Heart left ventricle (tissue), 16 donors: ENCODE results near the gene MEF2A. TPM values are rescaled to one million over a fixed set of nuclear protein-coding genes. Genes with fewer than 3 reads are reported as not detected.

Source experiments
- ATAC-seq, 4 donors: fragments of 200-7000 bp; cut with Tn5 transposase; one replicate each; pipeline ENCODE4 v1.9.1; 2020 to 2022; ENCODE audit warnings: moderate library complexity in 4 of 4, mild to moderate bottlenecking in 3 of 4, moderate number of reproducible peaks in 1 of 4
- DNase-seq, 5 donors: peaks; one replicate each; pipeline ENCODE4 v3.0.0-alpha.2; 2020
- H3K27ac ChIP-seq, 12 donors: fragments of 200-600 bp; sonication (generic) in 4 of 12; one replicate each; pipeline versions ENCODE4 v1.5.0 to v1.8.0; 2016 to 2022; ENCODE audit warnings: mild to moderate bottlenecking in 2 of 12
- H3K27me3 ChIP-seq, 9 donors: fragments of 200-600 bp; sonication (generic) in 2 of 9; one replicate each; pipeline versions ENCODE4 v1.5.1 to v1.8.0; 2016 to 2022; ENCODE audit warnings: mild to moderate bottlenecking in 3 of 9
- H3K36me3 ChIP-seq, 9 donors: fragments of 200-600 bp; sonication (generic) in 2 of 9; one replicate each; pipeline versions ENCODE4 v1.5.0 to v1.8.0; 2018 to 2022; ENCODE audit warnings: mild to moderate bottlenecking in 2 of 9
- H3K4me1 ChIP-seq, 12 donors: fragments of 200-600 bp; sonication (generic) in 4 of 12; one replicate each; pipeline versions ENCODE4 v1.5.0 to v1.8.0; 2016 to 2022; ENCODE audit warnings: mild to moderate bottlenecking in 3 of 12
- H3K4me3 ChIP-seq, 12 donors: fragments of 200-600 bp; sonication (generic) in 4 of 12; one replicate each; pipeline versions ENCODE4 v1.5.0 to v1.8.0; 2017 to 2022; ENCODE audit warnings: mild to moderate bottlenecking in 9 of 12, moderate library complexity in 4 of 12
- H3K9me3 ChIP-seq, 12 donors: fragments of 200-600 bp; sonication (generic) in 4 of 12; one replicate each; pipeline versions ENCODE4 v1.5.0 to v1.8.0; 2016 to 2022; ENCODE audit warnings: mild to moderate bottlenecking in 1 of 12
- CTCF ChIP-seq, 12 donors: fragments of 200-600 bp; sonication (generic) in 4 of 12; IDR thresholded peaks; one replicate each; pipeline versions ENCODE4 v1.5.0 to v1.8.0; 2018 to 2022; ENCODE audit warnings: antibody characterized with exemption in 12 of 12, mild to moderate bottlenecking in 5 of 12
- POLR2A ChIP-seq, 2 donors: fragments of 450-650 bp; IDR thresholded peaks; one replicate each; pipeline ENCODE4 v1.6.1; 2017; ENCODE audit warnings: antibody characterized with exemption in 2 of 2, mild to moderate bottlenecking in 2 of 2, moderate library complexity in 2 of 2
- WGBS, 4 donors: extraction: QIAGEN DNeasy Blood & Tissue Kit in 2 of 4; methylation state at CpG; one replicate each; pipeline versions ENCODE4 v1.1.5 to v1.1.7; 2013 to 2018; 5-methylcytosine and 5-hydroxymethylcytosine counted together
- intact Hi-C, 10 donors: fragments of 100-400 bp; cut with DNase I; formaldehyde crosslinking; loops; one replicate each; pipeline versions ENCODE4 v1.11.1 to v1.14.2; 2022
- polyA plus RNA-seq, 2 donors: library from polyadenylated mRNA; stranded (reverse); fragments of 200-250 nt; gene quantifications; one replicate each; pipeline ENCODE4 v1.2.3, GENCODE V29; 2013
- total RNA-seq, 9 donors: library from RNA; depleted of rRNA in 2 of 9; stranded (reverse); fragments of >200 nt in 2 of 9; fragmentation: NEBNext Ultra II Directional in 3 of 9; extraction: Animal tissue kit (Norgen Biotek cat#: 25700) in 3 of 9; gene quantifications; one replicate each; pipeline versions ENCODE4 v1.1.0 to v1.2.4, GENCODE V29; 2016 to 2023
- donor health status: ischemic (EF 13 %, LVEDD 7.1; RV severe dilation, severe dysfunction).
- donor health status: healthy with polysubstance abuse.
- donor health status: DM: no; HTN: yes; CAD: no.
- donor health status: DM: no; HTN: no; CAD: no.
- donor health status: ischemic (EF 25% LVEDD 6.9; RV normal size, moderate dysfunction).
- donor health status: ischemic (EF 25% LVEDD 5.7; RV mildly dilated, moderate dysfunction).
- donor health status: healthy.
- donor health status: DM: yes; HTN: yes; CAD: no.
- donor health status: ischemic (EF 35%, LVEDD 5.7; RV mildly dilated, moderate dysfunction).
- donor health status: nonischemic (EF 11% LVEDD 7.7; RV severe dilation, severe dysfunction).
- donor health status: DM: yes; HTN: yes; CAD: no.
- donor health status: PGD.
- donor health status: ischemic (EF 29% LVEDD 5.4; RV normal size, mild dysfunction).
- donor health status: nonischemic (EF 23%, LVEDD 6.1; RV moderate dilation, normal function).

The MEF2A gene
- total and polyA plus RNA-seq, 11 donors = 53.4 to 192 (median 153) TPM

- peak overlapping the region in 1 of 12 donors; percentile 3 for H3K4me3 ChIP-seq
- no peak for DNase-seq
- H3K27ac ChIP-seq = peak overlapping the region; percentile 33 to 85 (median 76)
- ATAC-seq = no peak
- peaks cover 0 to 47% (median 14%) of the 10 kb centered on the region in 9 donors for H3K36me3 ChIP-seq
- H3K9me3 ChIP-seq = peaks cover 0 to 4% (median 0%) of the 10 kb centered on the region in 12 donors
- intact Hi-C loops = loop anchor here in 8 of 10 donors (5.0 to 10.0 kb wide), 7 partner anchors 139 to 419 kb away; partner anchors contain the start of gene MEF2A (in 1 of the 8)
- TF ChIP-seq CTCF (IDR thresholded peaks at IDR 0.05) (no peak), POLR2A (IDR thresholded peaks at IDR 0.05) (no peak)
- H3K4me1 ChIP-seq = peaks cover 6 to 82% (median 59%) of the 10 kb centered on the region in 12 donors
- WGBS, 4 donors = 72 to 75% (median 73%) methylated on average over 10 of the region's 10 CpGs
- no peaks in the 10 kb centered on the region for H3K27me3 ChIP-seq
Measured at GRCh38 chr15:99706557-99707303, 140.9 kb downstream of the MEF2A start.

- peaks cover 0 to 56% (median 24%) of the 10 kb centered on the region in 9 donors for H3K36me3 ChIP-seq
- ATAC-seq = peak in 1 of 4 donors; percentile 20
- no peak for DNase-seq
- H3K4me3 ChIP-seq = peak overlapping the region in 1 of 12 donors; percentile 3
- WGBS, 4 donors = 35 to 43% (median 36%) methylated on average over 11 of the region's 11 CpGs
- intact Hi-C loops = loop anchor here in 8 of 10 donors (5.0 to 10.0 kb wide), 7 partner anchors 140 to 420 kb away; partner anchors contain the start of gene MEF2A (in 1 of the 8)
- no peaks in the 10 kb centered on the region for H3K27me3 ChIP-seq
- H3K9me3 ChIP-seq = peaks cover 0 to 4% (median 0%) of the 10 kb centered on the region in 12 donors
- TF ChIP-seq POLR2A (IDR thresholded peaks at IDR 0.05) (no peak), CTCF (IDR thresholded peaks at IDR 0.05) (no peak)
- peaks cover 10 to 86% (median 65%) of the 10 kb centered on the region in 12 donors for H3K4me1 ChIP-seq
- H3K27ac ChIP-seq = peak overlapping the region; percentile 33 to 85 (median 76)
Measured at GRCh38 chr15:99707473-99708270, 141.9 kb downstream of the MEF2A start.

GRCh38 chr15:99708563-99708962 is 142.8 kb downstream of the MEF2A start:
- Histone ChIP-seq H3K27ac (peak overlapping the region; percentile 33 to 85 (median 76)), H3K4me1 (peaks cover 10 to 81% (median 57%) of the 10 kb centered on the region in 12 donors), H3K4me3 (peak overlapping the region in 1 of 12 donors; percentile 3), H3K36me3 (peaks cover 0 to 64% (median 33%) of the 10 kb centered on the region in 9 donors), H3K27me3 (no peaks in the 10 kb centered on the region), H3K9me3 (no peaks in the 10 kb centered on the region)
- ATAC-seq (peak; percentile 77 to 90 (median 88)), DNase-seq (peak; percentile 75 to 91 (median 81))
- TF ChIP-seq CTCF (IDR thresholded peaks at IDR 0.05) (no peak), POLR2A (IDR thresholded peaks at IDR 0.05) (no peak)
- intact Hi-C loops = loop anchor here in 8 of 10 donors (5.0 to 10.0 kb wide), 7 partner anchors 141 to 421 kb away; partner anchors contain the start of gene MEF2A (in 1 of the 8)
- 12 to 28% (median 19%) methylated on average over 7 of the region's 7 CpGs for WGBS, 4 donors
